GM12878 (cell line): ENCODE data around the gene CNDP1. TPM values are rescaled to one million over a fixed set of nuclear protein-coding genes. Genes with fewer than 3 reads are reported as not detected.

ENCODE experiments used
- ATAC-seq: fragments of 200-7000 bp; cut with Tn5 transposase; 3 replicates; pipeline ENCODE4 v1.9.1; 2020; ENCODE audit warnings: mild to moderate bottlenecking, moderate library complexity
- BruUV-seq: library from RNA; stranded (reverse); fragments of 400-500 nt; replicated peaks from 2 replicates; lab custom pipeline; 2021; lab: Mats Ljungman, UMichigan
- CTCF ChIA-PET: fragments of 300-600 bp; sonication (Branson Sonifier 250); formaldehyde crosslinking; extraction: SDS; loops from one replicate; lab custom pipeline; 2021; ENCODE audit warnings: inconsistent platforms; lab: Yijun Ruan, JAX
- POLR2A ChIA-PET: fragments of 350-600 bp; formaldehyde crosslinking; extraction: SDS; loops from one replicate; lab custom pipeline; 2021; ENCODE audit warnings: inconsistent platforms; lab: Charles Lee
- RAD21 ChIA-PET: fragments of 300-600 bp; sonication (Branson Sonifier 250); formaldehyde crosslinking; loops from one replicate; lab custom pipeline; 2023; ENCODE audit warnings: antibody characterized with exemption; ENCODE audit not compliant: unreplicated experiment; lab: Charles Lee
- SMC1A ChIA-PET: fragments of 300-600 bp; sonication (Branson Sonifier 250); formaldehyde crosslinking; loops from one replicate; lab custom pipeline; 2023; ENCODE audit not compliant: unreplicated experiment, uncharacterized antibody; lab: Charles Lee
- DNase-seq: peaks from one replicate; pipeline ENCODE4 v3.0.0-alpha.2; 2011; ENCODE audit warnings: low read depth, low spot score
- FAIRE-seq: peaks from 3 replicates; lab custom pipeline; 2011; peaks lifted over from hg19 to GRCh38; lab: Jason Lieb, UNC
- H2AFZ ChIP-seq: 2 replicates; pipeline ENCODE4 v1.6.0; 2011; ENCODE audit warnings: low read depth, low read length, control low read depth; ENCODE audit not compliant: control insufficient read depth
- H3K27ac ChIP-seq: 2 replicates; pipeline ENCODE4 v1.5.1; 2011; ENCODE audit warnings: control low read depth; ENCODE audit not compliant: control insufficient read depth, insufficient read depth
- H3K27me3 ChIP-seq, 2 experiments: replicated peaks in 1 of 2; 2 replicates each; pipeline versions ENCODE4 v1.6.0 to v1.6.1; 2011; ENCODE audit warnings: low read length in 1 of 2; ENCODE audit not compliant: control insufficient read depth in 2 of 2, insufficient read depth in 2 of 2
- H3K36me3 ChIP-seq, 2 experiments: 2 replicates each; pipeline ENCODE4 v1.5.1; 2011; ENCODE audit warnings: low read length in 1 of 2; ENCODE audit not compliant: control insufficient read depth in 2 of 2, insufficient read depth in 2 of 2
- H3K4me1 ChIP-seq: 2 replicates; pipeline ENCODE4 v1.6.1; 2011; ENCODE audit warnings: mild to moderate bottlenecking, low read length, moderate library complexity, mixed read lengths; ENCODE audit not compliant: control insufficient read depth, insufficient read depth
- H3K4me2 ChIP-seq: 2 replicates; pipeline ENCODE4 v1.6.0; 2011; ENCODE audit warnings: control low read depth; ENCODE audit not compliant: control insufficient read depth, insufficient read depth
- H3K4me3 ChIP-seq: fragments of 200-600 bp; sonication (generic); 2 replicates; pipeline ENCODE4 v1.5.1; 2016
- H3K79me2 ChIP-seq: 2 replicates; pipeline ENCODE4 v1.6.0; 2011; ENCODE audit warnings: low read length; ENCODE audit not compliant: control insufficient read depth, insufficient read depth
- H3K9ac ChIP-seq: 2 replicates; pipeline ENCODE4 v1.8.0; 2011; ENCODE audit warnings: low read length, control low read depth, mixed read lengths; ENCODE audit not compliant: control insufficient read depth, insufficient read depth
- H3K9me3 ChIP-seq: replicated peaks from 3 replicates; pipeline ENCODE4 v1.5.1; 2011; ENCODE audit warnings: mild to moderate bottlenecking, low read length; ENCODE audit not compliant: control insufficient read depth, insufficient read depth
- H4K20me1 ChIP-seq: 2 replicates; pipeline ENCODE4 v1.6.0; 2011; ENCODE audit not compliant: control insufficient read depth, insufficient read depth
- BHLHE40 ChIP-seq, 2 experiments: fragments of 450-650 bp in 1 of 2; IDR thresholded peaks; 2 replicates each; pipeline ENCODE4 v1.6.1; 2011 to 2017; ENCODE audit warnings: low read depth in 2 of 2, borderline replicate concordance in 1 of 2, improper control_type of control experiment in 1 of 2, low read length in 1 of 2, mild to moderate bottlenecking in 1 of 2
- HDAC2 ChIP-seq: fragments of 200-600 bp; sonication (generic); IDR thresholded peaks from 2 replicates; pipeline ENCODE4 v1.6.1; 2017
- MEF2B ChIP-seq: fragments of 450-650 bp; IDR thresholded peaks from 2 replicates; pipeline ENCODE4 v1.6.1; 2018; ENCODE audit warnings: mild to moderate bottlenecking, moderate library complexity; ENCODE audit not compliant: partially characterized antibody, poor library complexity, severe bottlenecking
- MYB ChIP-seq: fragments of 150-350 bp; IDR thresholded peaks from 2 replicates; pipeline ENCODE4 v1.6.1; 2014; ENCODE audit warnings: mild to moderate bottlenecking, low read depth, low read length, borderline replicate concordance
- PAX8 ChIP-seq: fragments of 450-650 bp; IDR thresholded peaks from 2 replicates; pipeline ENCODE4 v1.6.1; 2017; ENCODE audit warnings: mild to moderate bottlenecking, moderate library complexity
- RELB ChIP-seq: fragments of 450-650 bp; IDR thresholded peaks from 2 replicates; pipeline ENCODE4 v1.6.1; 2017; ENCODE audit warnings: low read depth, mild to moderate bottlenecking, moderate library complexity
- REST ChIP-seq: IDR thresholded peaks from 2 replicates; pipeline ENCODE4 v1.6.1; 2012; ENCODE audit warnings: mild to moderate bottlenecking, low read depth, low read length
- ZBTB33 ChIP-seq: fragments of 450-650 bp; IDR thresholded peaks from 2 replicates; pipeline ENCODE4 v1.6.1; 2017; ENCODE audit warnings: mild to moderate bottlenecking
- WGBS: methylation state at CpG from one replicate; pipeline ENCODE4 v1.1.6; 2016; ENCODE audit warnings: low lambda C conversion rate; ENCODE audit not compliant: insufficient replicate concordance, insufficient coverage; ENCODE audit errors: missing lambda C conversion rate; 5-methylcytosine and 5-hydroxymethylcytosine counted together
- in situ Hi-C: fragments of 300-500 bp; cut with MboI; formaldehyde crosslinking; loops from 9 replicates; pipeline ENCODE4 v1.14.3; 2018; ENCODE audit warnings: mixed read lengths
- intact Hi-C: fragments of 100-400 bp; cut with micrococcal nuclease; formaldehyde crosslinking; loops from one replicate; pipeline ENCODE4 v1.14.2; 2022; ENCODE audit not compliant: unreplicated experiment
- polyA plus RNA-seq, 11 experiments: library from polyadenylated mRNA; depleted of rRNA in 4 of 11; unstranded in 6 of 11; stranded (reverse) in 5 of 11; fragments of >200 nt; fragmentation: Nextera tagmentation in 4 of 11; fragmentation: Illumina TruSeq in 1 of 11; extraction: Ambion mirVana in 4 of 11; extraction: Trizol in 1 of 11; gene quantifications; 1 replicate in 1 of 11; 2 replicates in 10 of 11; pipeline versions ENCODE4 v1.2.1 to v1.2.3, GENCODE V29; 2011 to 2016; ENCODE audit warnings: inconsistent platforms in 2 of 11, missing spikeins in 2 of 11, low read depth in 1 of 11
- total RNA-seq, 4 experiments: library from RNA; depleted of rRNA in 3 of 4; stranded (reverse); fragments of >200 nt in 3 of 4; fragmentation: Illumina TruSeq in 1 of 4; extraction: Trizol in 1 of 4; gene quantifications; 2 replicates each; pipeline versions ENCODE4 v1.2.1 to v1.2.3, GENCODE V29; 2013 to 2021
- TF ChIP-seq, protein P1 (sequence below): IDR thresholded peaks from 2 replicates; pipeline ENCODE4 v1.6.1; 2011; ENCODE audit warnings: mild to moderate bottlenecking, low read depth, low read length, moderate library complexity; ENCODE audit not compliant: insufficient replicate concordance
- TF ChIP-seq, protein P2 (sequence below): IDR thresholded peaks from 2 replicates; pipeline ENCODE4 v1.6.1; 2012; ENCODE audit warnings: low read length, inconsistent platforms

Gene CNDP1
- total and polyA plus RNA-seq, 10 of the 15 experiments (the other 5 are each of a cell fraction or from before 2014, with no cell fraction given) = 0.04 to 0.05 TPM; not detected in 8

DNA sequence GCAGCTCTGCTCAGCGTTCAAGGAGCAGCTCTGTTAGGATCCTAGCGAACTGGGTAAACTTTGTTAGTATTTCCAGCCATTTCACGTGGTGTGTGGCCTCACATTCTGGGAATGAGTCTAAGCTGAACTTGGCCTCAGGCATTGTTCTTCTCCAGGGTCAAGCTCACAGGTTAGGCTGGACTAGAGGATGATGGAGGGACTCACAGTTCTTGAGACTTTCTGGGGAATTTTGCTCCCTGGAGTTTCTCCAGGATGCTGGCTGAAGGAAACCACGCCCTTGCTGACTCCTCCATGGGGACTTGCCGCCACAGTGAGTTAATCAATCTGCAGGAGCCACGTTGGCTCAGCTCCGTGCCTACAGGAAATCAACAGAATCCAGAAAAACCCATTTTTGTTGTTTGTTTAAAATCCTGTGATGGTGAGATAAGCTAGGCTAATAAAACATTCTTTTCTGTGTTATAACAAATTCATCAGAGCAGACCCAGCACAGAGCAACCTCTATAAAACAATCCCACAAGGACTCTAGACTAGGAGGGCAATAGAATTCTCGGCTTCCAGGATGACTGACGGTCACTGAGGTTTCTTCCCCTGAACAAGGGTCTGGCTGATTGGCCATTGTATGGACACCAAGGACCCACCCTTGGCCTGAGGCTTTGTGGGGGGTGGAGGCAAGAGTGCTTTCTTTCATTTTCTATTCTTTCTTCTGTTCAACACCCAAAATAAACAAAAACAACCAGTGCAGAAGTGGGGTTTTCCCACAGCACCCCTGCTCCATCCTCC lies 12.6 kb downstream of the CNDP1 start:
- no peak for ATAC-seq
- CTCF ChIA-PET = interaction anchor here (1.6 kb wide), 1 partner anchor 194 kb away, joined by 6 read pairs; no protein-coding TSS in a partner anchor
- Histone ChIP-seq H3K27ac (no peak overlapping the region), H3K79me2 (no peaks in the 10 kb centered on the region), H3K27me3 (no peaks in the 10 kb centered on the region), H3K9ac (no peak overlapping the region), H3K9me3 (peaks cover 5% of the 10 kb centered on the region; the same call in 1 of the 3 replicates), H3K4me3 (no peak overlapping the region), H4K20me1 (no peaks in the 10 kb centered on the region), H2AFZ (no peak overlapping the region; the same call in 1 of the 2 replicates), H3K36me3 (no peaks in the 10 kb centered on the region), H3K4me2 (peak overlapping the region; percentile 30), H3K4me1 (0 out of 2 replicates have a peak, but pooled peaks cover 5% of the 10 kb centered on the region)
- no TSS peak for BruUV-seq
- no peak for FAIRE-seq
- RAD21 ChIA-PET = no interaction called here
- in situ Hi-C loops (no loop called here), intact Hi-C loops (no loop called here)
- 44% methylated on average over 9 of the region's 9 CpGs for WGBS
- TF ChIP-seq BHLHE40 (IDR thresholded peaks at IDR 0.05; ENCODE audit: borderline replicate concordance in 1 of 2, low read depth in 2 of 2, low read length in 1 of 2) = no peak
- TF ChIP-seq REST = no peak
- TF ChIP-seq PAX8 = no peak
- no peak for TF ChIP-seq MYB
- no peak for TF ChIP-seq RELB
- TF ChIP-seq MEF2B = no peak
- no peak for TF ChIP-seq HDAC2
- TF ChIP-seq, protein P1, sequence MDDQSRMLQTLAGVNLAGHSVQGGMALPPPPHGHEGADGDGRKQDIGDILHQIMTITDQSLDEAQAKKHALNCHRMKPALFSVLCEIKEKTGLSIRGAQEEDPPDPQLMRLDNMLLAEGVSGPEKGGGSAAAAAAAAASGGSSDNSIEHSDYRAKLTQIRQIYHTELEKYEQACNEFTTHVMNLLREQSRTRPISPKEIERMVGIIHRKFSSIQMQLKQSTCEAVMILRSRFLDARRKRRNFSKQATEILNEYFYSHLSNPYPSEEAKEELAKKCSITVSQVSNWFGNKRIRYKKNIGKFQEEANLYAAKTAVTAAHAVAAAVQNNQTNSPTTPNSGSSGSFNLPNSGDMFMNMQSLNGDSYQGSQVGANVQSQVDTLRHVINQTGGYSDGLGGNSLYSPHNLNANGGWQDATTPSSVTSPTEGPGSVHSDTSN = no peak
- no peak for TF ChIP-seq ZBTB33
- TF ChIP-seq, protein P2, sequence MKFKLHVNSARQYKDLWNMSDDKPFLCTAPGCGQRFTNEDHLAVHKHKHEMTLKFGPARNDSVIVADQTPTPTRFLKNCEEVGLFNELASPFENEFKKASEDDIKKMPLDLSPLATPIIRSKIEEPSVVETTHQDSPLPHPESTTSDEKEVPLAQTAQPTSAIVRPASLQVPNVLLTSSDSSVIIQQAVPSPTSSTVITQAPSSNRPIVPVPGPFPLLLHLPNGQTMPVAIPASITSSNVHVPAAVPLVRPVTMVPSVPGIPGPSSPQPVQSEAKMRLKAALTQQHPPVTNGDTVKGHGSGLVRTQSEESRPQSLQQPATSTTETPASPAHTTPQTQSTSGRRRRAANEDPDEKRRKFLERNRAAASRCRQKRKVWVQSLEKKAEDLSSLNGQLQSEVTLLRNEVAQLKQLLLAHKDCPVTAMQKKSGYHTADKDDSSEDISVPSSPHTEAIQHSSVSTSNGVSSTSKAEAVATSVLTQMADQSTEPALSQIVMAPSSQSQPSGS = no peak
- DNase-seq = no peak
- SMC1A ChIA-PET = interaction anchor here (0.6 to 1.4 kb wide), 2 partner anchors 194 to 508 kb away, joined by 3 to 4 read pairs; no protein-coding TSS in a partner anchor
- POLR2A ChIA-PET = interaction anchor here (1.0 to 1.1 kb wide), 2 partner anchors 48 to 50 kb away, joined by 3 read pairs; no protein-coding TSS in a partner anchor
